Osteoblast (primary cell): ENCODE data around the gene PRR16. TPM values are rescaled to one million over a fixed set of nuclear protein-coding genes. Genes with fewer than 3 reads are reported as not detected.

Source experiments
- DNase-seq: peaks from one replicate; pipeline ENCODE4 v3.0.0; 2011; ENCODE audit warnings: low spot score, mixed read lengths; ENCODE audit not compliant: insufficient read length; ENCODE audit errors: missing footprints
- H2AFZ ChIP-seq: 2 replicates; pipeline ENCODE4 v1.6.0; 2011; ENCODE audit warnings: mild to moderate bottlenecking, low read length
- H3K27ac ChIP-seq: 2 replicates; pipeline ENCODE4 v1.5.1; 2011; ENCODE audit warnings: mild to moderate bottlenecking, low read depth, low read length, moderate library complexity
- H3K27me3 ChIP-seq: 2 replicates; pipeline ENCODE4 v1.6.0; 2012; ENCODE audit warnings: mild to moderate bottlenecking, control low read depth, inconsistent platforms, low read length, moderate library complexity; ENCODE audit not compliant: insufficient read depth
- H3K36me3 ChIP-seq: 2 replicates; pipeline ENCODE4 v1.5.1; 2011; ENCODE audit warnings: mild to moderate bottlenecking, low read length, control low read depth, moderate library complexity; ENCODE audit not compliant: insufficient read depth
- H3K4me1 ChIP-seq: 2 replicates; pipeline ENCODE4 v1.5.1; 2011; ENCODE audit warnings: mild to moderate bottlenecking, low read length, control low read depth, moderate library complexity; ENCODE audit not compliant: insufficient read depth
- H3K4me2 ChIP-seq: 2 replicates; pipeline ENCODE4 v1.6.0; 2011; ENCODE audit warnings: mild to moderate bottlenecking, low read length; ENCODE audit not compliant: insufficient read depth
- H3K4me3 ChIP-seq: fragments of 200-600 bp; sonication (generic); 3 replicates; pipeline ENCODE4 v1.5.1; 2012; ENCODE audit warnings: mild to moderate bottlenecking, low read length, inconsistent platforms; ENCODE audit not compliant: insufficient read depth
- H3K79me2 ChIP-seq: 2 replicates; pipeline ENCODE4 v1.6.0; 2012; ENCODE audit warnings: mild to moderate bottlenecking, low read length, control low read depth, inconsistent platforms; ENCODE audit not compliant: insufficient read depth
- H3K9me3 ChIP-seq: 2 replicates; pipeline ENCODE4 v1.5.1; 2011; ENCODE audit warnings: low read depth, low read length, control low read depth
- H4K20me1 ChIP-seq: 2 replicates; pipeline ENCODE4 v1.6.0; 2012; ENCODE audit warnings: mild to moderate bottlenecking, low read length, control low read depth; ENCODE audit not compliant: insufficient read depth
- CTCF ChIP-seq: IDR thresholded peaks from 2 replicates; pipeline ENCODE4 v1.5.1; 2011; ENCODE audit warnings: mild to moderate bottlenecking, low read depth, low read length, moderate library complexity; ENCODE audit errors: extremely low read depth
- total RNA-seq: library from RNA; depleted of rRNA; stranded (reverse); fragments of >200 nt; gene quantifications from 2 replicates; pipeline ENCODE4 v1.2.3, GENCODE V29; 2012

PRR16 gene
- total RNA-seq, 1 donor = 30.4 TPM

- Histone ChIP-seq H3K4me2 (peak overlapping the region; percentile 63), H4K20me1 (no peaks in the 10 kb centered on the region), H3K79me2 (peaks cover 45% of the 10 kb centered on the region), H2AFZ (no peak overlapping the region), H3K27ac (peak overlapping the region; percentile 70), H3K4me1 (peaks cover 43% of the 10 kb centered on the region), H3K4me3 (no peak overlapping the region), H3K27me3 (no peaks in the 10 kb centered on the region), H3K9me3 (no peaks in the 10 kb centered on the region), H3K36me3 (no peaks in the 10 kb centered on the region)
- no peak for TF ChIP-seq CTCF
- DNase-seq = peak; percentile 53
Measured at GRCh38 chr5:120615967-120616645, 152.0 kb downstream of the PRR16 start.

GRCh38 chr5:120621339-120621738, 157.2 kb downstream of the PRR16 start:
- Histone ChIP-seq H3K79me2 (peaks cover 37% of the 10 kb centered on the region), H3K4me3 (no peak overlapping the region), H2AFZ (no peak overlapping the region), H3K27ac (no peak overlapping the region), H3K4me2 (no peak overlapping the region), H3K4me1 (peaks cover 15% of the 10 kb centered on the region), H4K20me1 (no peaks in the 10 kb centered on the region), H3K9me3 (no peaks in the 10 kb centered on the region), H3K36me3 (no peaks in the 10 kb centered on the region), H3K27me3 (no peaks in the 10 kb centered on the region)
- no peak for TF ChIP-seq CTCF
- DNase-seq = no peak

- Histone ChIP-seq H4K20me1 (no peaks in the 10 kb centered on the region), H2AFZ (no peak overlapping the region), H3K27ac (peak overlapping the region; percentile 77), H3K9me3 (no peaks in the 10 kb centered on the region), H3K4me3 (peak overlapping the region; percentile 58), H3K27me3 (no peaks in the 10 kb centered on the region), H3K4me2 (peak overlapping the region; percentile 78), H3K36me3 (no peaks in the 10 kb centered on the region), H3K4me1 (peaks cover 8% of the 10 kb centered on the region), H3K79me2 (peaks cover 22% of the 10 kb centered on the region)
- DNase-seq = no peak
- TF ChIP-seq CTCF = no peak
Measured at GRCh38 chr5:120624021-120624563, 160.0 kb downstream of the PRR16 start.

- H3K4me1 ChIP-seq = peaks cover 8% of the 10 kb centered on the region
- H3K79me2 ChIP-seq = peaks cover 12% of the 10 kb centered on the region
- no peaks in the 10 kb centered on the region for H3K27me3 ChIP-seq
- H3K4me3 ChIP-seq = no peak overlapping the region
- no peak overlapping the region for H3K27ac ChIP-seq
- no peaks in the 10 kb centered on the region for H4K20me1 ChIP-seq
- H3K36me3 ChIP-seq = peaks cover 9% of the 10 kb centered on the region
- no peak for TF ChIP-seq CTCF
- no peak overlapping the region for H3K4me2 ChIP-seq
- no peak overlapping the region for H2AFZ ChIP-seq
- H3K9me3 ChIP-seq = no peaks in the 10 kb centered on the region
- DNase-seq = no peak
Measured at GRCh38 chr5:120628156-120628555, 164.1 kb downstream of the PRR16 start.
